Cardiac muscle cell (in vitro differentiated cells and primary cell): ENCODE data around the gene PCDHB6. TPM values are rescaled to one million over a fixed set of nuclear protein-coding genes. Genes with fewer than 3 reads are reported as not detected.
"Not testable (repeated sequence)": the region's sequence is repeated elsewhere in the genome, so short reads cannot be mapped to it uniquely, and the experiment has no call there.

Source experiments
- DNase-seq, 2 donors: peaks; one replicate each; pipeline versions ENCODE4 v3.0.0 to v3.0.0-alpha.2; 2010 to 2017; ENCODE audit warnings: low read depth in 1 of 2, low spot score in 1 of 2
- H3K27ac ChIP-seq: fragments of 200-600 bp; sonication (generic); 2 replicates; pipeline ENCODE4 v1.5.1; 2016
- H3K27me3 ChIP-seq: fragments of 200-600 bp; sonication (generic); 2 replicates; pipeline ENCODE4 v1.6.0; 2016; ENCODE audit warnings: control low read depth
- H3K36me3 ChIP-seq: fragments of 200-600 bp; sonication (generic); 2 replicates; pipeline ENCODE4 v1.5.1; 2016; ENCODE audit warnings: control low read depth
- H3K4me1 ChIP-seq: fragments of 200-600 bp; sonication (generic); 2 replicates; pipeline ENCODE4 v1.8.1; 2017; ENCODE audit warnings: low read depth, mild to moderate bottlenecking, mixed run types
- H3K4me3 ChIP-seq: fragments of 200-600 bp; sonication (generic); 2 replicates; pipeline ENCODE4 v1.5.1; 2016; ENCODE audit warnings: mild to moderate bottlenecking
- H3K9me3 ChIP-seq: fragments of 200-600 bp; sonication (generic); 2 replicates; pipeline ENCODE4 v1.5.1; 2017; ENCODE audit warnings: low read depth, mild to moderate bottlenecking, control low read depth
- polyA plus RNA-seq: library from polyadenylated mRNA; unstranded; fragments of >200 nt; fragmentation: Nextera tagmentation; extraction: Ambion mirVana; gene quantifications from 2 replicates; pipeline ENCODE4 v1.2.1, GENCODE V29; 2016
- total RNA-seq: library from RNA; depleted of rRNA; stranded (reverse); fragments of >200 nt; gene quantifications from 2 replicates; pipeline ENCODE4 v1.2.3, GENCODE V29; 2016
- TF ChIP-seq, protein P1 (sequence below): IDR thresholded peaks from 2 replicates; pipeline ENCODE4 v1.5.1; 2012; ENCODE audit warnings: low read depth, mild to moderate bottlenecking, low read length

The PCDHB6 gene
- total and polyA plus RNA-seq, 2 experiments from 2014 or later, result 0.26 to 1.7 TPM

DNA sequence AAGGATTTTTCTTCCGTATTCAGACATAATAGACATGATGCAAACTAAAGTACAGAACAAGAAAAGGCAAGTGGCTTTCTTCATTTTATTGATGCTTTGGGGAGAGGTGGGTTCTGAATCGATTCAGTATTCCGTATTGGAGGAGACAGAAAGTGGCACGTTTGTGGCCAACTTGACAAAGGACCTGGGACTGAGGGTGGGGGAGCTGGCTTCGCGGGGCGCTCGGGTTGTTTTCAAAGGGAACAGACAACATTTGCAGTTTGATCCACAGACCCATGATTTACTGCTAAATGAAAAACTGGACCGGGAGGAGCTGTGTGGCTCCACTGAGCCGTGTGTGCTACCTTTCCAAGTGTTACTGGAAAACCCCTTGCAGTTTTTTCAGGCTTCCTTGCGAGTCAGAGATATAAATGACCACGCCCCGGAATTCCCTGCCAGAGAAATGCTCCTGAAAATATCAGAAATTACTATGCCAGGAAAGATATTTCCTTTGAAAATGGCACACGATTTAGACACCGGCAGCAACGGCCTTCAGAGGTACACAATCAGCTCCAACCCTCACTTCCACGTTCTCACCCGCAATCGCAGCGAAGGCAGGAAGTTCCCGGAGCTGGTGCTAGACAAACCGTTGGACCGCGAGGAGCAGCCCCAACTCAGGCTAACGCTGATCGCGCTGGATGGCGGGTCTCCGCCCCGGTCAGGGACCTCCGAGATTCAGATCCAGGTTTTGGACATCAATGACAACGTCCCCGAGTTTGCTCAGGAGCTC, 551 bp downstream of the PCDHB6 start:
- Histone ChIP-seq H3K27me3 (no peaks in the 10 kb centered on the region), H3K36me3 (no peaks in the 10 kb centered on the region), H3K9me3 (no peaks in the 10 kb centered on the region), H3K27ac (no peak overlapping the region), H3K4me3 (no peak overlapping the region), H3K4me1 (no peaks in the 10 kb centered on the region)
- no peak for DNase-seq
- TF ChIP-seq, protein P1, sequence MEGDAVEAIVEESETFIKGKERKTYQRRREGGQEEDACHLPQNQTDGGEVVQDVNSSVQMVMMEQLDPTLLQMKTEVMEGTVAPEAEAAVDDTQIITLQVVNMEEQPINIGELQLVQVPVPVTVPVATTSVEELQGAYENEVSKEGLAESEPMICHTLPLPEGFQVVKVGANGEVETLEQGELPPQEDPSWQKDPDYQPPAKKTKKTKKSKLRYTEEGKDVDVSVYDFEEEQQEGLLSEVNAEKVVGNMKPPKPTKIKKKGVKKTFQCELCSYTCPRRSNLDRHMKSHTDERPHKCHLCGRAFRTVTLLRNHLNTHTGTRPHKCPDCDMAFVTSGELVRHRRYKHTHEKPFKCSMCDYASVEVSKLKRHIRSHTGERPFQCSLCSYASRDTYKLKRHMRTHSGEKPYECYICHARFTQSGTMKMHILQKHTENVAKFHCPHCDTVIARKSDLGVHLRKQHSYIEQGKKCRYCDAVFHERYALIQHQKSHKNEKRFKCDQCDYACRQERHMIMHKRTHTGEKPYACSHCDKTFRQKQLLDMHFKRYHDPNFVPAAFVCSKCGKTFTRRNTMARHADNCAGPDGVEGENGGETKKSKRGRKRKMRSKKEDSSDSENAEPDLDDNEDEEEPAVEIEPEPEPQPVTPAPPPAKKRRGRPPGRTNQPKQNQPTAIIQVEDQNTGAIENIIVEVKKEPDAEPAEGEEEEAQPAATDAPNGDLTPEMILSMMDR, result no peak

DNA sequence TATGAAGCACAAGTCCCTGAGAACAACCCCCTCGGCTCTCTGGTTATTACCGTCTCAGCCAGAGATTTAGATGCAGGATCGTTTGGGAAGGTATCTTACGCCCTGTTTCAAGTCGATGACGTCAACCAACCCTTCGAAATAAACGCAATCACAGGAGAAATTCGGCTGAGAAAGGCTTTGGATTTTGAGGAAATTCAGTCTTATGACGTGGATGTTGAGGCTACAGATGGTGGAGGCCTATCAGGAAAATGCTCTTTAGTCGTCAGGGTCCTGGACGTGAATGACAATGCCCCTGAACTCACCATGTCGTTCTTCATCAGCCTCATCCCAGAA, 1.1 kb downstream of the PCDHB6 start:
- TF ChIP-seq, protein P1, result no peak
- Histone ChIP-seq H3K36me3 (no peaks in the 10 kb centered on the region), H3K27me3 (no peaks in the 10 kb centered on the region), H3K4me1 (no peaks in the 10 kb centered on the region), H3K27ac (no peak overlapping the region), H3K4me3 (no peak overlapping the region), H3K9me3 (no peaks in the 10 kb centered on the region)
- DNase-seq, result no peak

DNA sequence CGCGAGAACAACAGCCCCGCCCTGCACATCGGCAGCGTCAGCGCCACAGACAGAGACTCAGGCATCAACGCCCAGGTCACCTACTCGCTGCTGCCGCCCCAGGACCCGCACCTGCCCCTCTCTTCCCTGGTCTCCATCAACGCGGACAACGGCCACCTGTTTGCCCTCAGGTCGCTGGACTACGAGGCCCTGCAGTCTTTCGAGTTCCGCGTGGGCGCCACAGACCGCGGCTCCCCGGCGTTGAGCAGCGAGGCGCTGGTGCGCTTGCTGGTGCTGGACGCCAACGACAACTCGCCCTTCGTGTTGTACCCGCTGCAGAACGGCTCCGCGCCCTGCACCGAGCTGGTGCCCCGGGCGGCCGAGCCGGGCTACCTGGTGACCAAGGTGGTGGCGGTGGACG, 1.8 kb downstream of the PCDHB6 start:
- not testable (repeated sequence) for H3K4me3 ChIP-seq, H3K36me3 ChIP-seq, H3K27me3 ChIP-seq, H3K27ac ChIP-seq, DNase-seq, H3K9me3 ChIP-seq, H3K4me1 ChIP-seq

DNA sequence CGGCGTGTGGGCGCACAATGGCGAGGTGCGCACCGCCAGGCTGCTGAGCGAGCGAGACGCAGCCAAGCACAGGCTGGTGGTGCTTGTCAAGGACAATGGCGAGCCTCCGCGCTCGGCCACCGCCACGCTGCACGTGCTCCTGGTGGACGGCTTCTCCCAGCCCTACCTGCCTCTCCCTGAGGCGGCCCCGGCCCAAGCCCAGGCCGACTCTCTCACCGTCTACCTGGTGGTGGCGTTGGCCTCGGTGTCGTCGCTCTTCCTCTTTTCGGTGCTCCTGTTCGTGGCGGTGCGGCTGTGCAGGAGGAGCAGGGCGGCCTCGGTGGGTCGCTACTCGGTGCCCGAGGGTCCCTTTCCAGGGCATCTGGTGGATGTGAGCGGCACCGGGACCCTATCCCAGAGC, 2.2 kb downstream of the PCDHB6 start:
- H3K4me3 ChIP-seq, H3K4me1 ChIP-seq, H3K9me3 ChIP-seq, H3K27ac ChIP-seq, H3K36me3 ChIP-seq, H3K27me3 ChIP-seq, DNase-seq: not testable (repeated sequence)

DNA sequence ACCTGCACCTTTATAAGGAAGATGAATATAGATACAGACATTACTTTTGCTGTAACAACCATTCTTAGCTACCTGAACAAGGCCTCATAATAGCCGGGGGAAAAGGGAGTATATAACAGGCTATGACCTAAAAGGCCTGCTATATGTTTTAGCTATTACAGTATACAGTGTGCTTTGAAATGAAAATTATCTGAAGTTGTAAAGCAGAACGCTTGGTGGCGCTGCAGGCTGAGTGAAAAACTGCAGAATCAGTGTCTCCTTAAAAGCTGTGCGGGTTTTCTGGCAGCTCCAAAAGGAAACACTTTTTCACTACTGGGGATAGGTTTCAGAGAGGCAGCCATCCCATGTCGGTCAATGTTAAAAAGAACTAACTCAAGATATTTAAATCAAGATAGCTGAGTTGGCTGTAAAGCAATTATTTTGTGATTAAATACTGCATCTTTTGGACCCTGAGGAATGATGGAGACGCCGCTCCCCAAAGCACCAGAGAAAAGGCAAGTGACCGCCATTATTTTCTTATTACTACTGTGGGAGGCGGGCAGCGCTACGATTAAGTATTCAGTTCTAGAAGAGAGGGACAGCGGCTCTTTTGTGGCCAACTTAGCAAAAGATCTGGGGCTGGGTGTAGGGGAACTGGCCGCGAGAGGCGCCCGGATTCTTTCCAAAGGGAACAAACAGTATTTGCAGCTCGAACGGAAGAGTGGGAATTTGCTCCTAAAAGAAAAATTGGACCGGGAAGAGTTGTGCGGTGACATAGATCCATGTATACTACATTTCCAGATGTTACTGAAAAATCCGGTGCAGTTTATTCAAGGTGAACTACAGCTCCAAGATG, 5.9 kb downstream of the PCDHB6 start:
- H3K27ac ChIP-seq, result no peak overlapping the region
- H3K9me3 ChIP-seq, result no peaks in the 10 kb centered on the region
- DNase-seq, result peak in 1 of 2 donors; percentile 7
- no peaks in the 10 kb centered on the region for H3K27me3 ChIP-seq
- H3K4me1 ChIP-seq, result no peaks in the 10 kb centered on the region
- TF ChIP-seq, protein P1, result no peak
- H3K4me3 ChIP-seq, result no peak overlapping the region
- no peaks in the 10 kb centered on the region for H3K36me3 ChIP-seq

DNA sequence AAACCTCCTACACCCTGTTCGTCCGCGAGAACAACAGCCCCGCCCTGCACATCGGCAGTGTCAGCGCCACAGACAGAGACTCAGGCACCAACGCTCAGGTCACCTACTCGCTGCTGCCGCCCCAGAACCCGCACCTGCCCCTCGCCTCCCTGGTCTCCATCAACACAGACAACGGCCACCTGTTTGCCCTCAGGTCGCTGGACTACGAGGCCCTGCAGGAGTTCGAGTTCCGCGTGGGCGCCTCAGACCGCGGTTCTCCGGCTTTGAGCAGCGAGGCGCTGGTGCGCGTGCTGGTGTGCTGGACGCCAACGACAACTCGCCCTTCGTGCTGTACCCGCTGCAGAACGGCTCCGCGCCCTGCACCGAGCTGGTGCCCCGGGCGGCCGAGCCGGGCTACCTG, 7.5 kb downstream of the PCDHB6 start:
- H3K27me3 ChIP-seq, DNase-seq, H3K4me1 ChIP-seq, H3K4me3 ChIP-seq, H3K9me3 ChIP-seq, H3K36me3 ChIP-seq, H3K27ac ChIP-seq: not testable (repeated sequence)

DNA sequence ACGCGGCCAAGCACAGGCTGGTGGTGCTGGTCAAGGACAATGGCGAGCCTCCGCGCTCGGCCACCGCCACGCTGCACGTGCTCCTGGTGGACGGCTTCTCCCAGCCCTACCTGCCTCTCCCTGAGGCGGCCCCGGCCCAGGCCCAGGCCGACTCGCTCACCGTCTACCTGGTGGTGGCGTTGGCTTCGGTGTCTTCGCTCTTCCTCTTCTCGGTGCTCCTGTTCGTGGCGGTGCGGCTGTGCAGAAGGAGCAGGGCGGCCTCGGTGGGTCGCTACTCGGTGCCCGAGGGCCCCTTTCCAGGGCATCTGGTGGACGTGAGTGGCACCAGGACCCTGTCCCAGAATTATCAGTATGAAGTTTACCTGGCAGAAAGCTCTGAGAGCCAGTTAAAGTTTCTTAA, 8.0 kb downstream of the PCDHB6 start:
- H3K27me3 ChIP-seq, H3K36me3 ChIP-seq, H3K27ac ChIP-seq, DNase-seq, H3K4me1 ChIP-seq, H3K9me3 ChIP-seq, H3K4me3 ChIP-seq: not testable (repeated sequence)
